Measurements from ENCODE around the gene MRGPRG. TPM values are rescaled to one million over a fixed set of nuclear protein-coding genes. Genes with fewer than 3 reads are reported as not detected.

Gene MRGPRG
- total and polyA plus RNA-seq, 2 of the 4 experiments (the other 2 are of a cell fraction) = not detected

GRCh38 chr11:3222941-3223915 is 4.6 kb upstream of the MRGPRG start:
- no peak overlapping the region for H3K56ac ChIP-seq (ENCODE audit: extremely low read depth, insufficient read depth, low read length)
- no TSS peak for BruUV-seq (replicated peaks)
- dilution Hi-C loops (cut with HindIII; ENCODE audit: low sequenced_read_pairs, unreplicated experiment) = no loop called here

More at GRCh38 chr11:3222941-3223915, 4.6 kb upstream of the MRGPRG start:
- Histone ChIP-seq H2BK15ac (ENCODE audit: low read depth, low read length) (no peak overlapping the region), H3K14ac (replicated peaks; ENCODE audit: low read depth, low read length) (no peak overlapping the region), H2BK20ac (ENCODE audit: low read depth, low read length) (no peak overlapping the region), H3K4me1 (ENCODE audit: control insufficient read depth, insufficient read depth, low read length) (no peaks in the 10 kb centered on the region), H3K36me3 (ENCODE audit: control insufficient read depth, insufficient read depth, low read length) (no peaks in the 10 kb centered on the region), H3K4me3 (ENCODE audit: insufficient read depth, low read depth, low read length) (no peak overlapping the region), H3K18ac (ENCODE audit: low read depth, low read length) (no peak overlapping the region), H4K91ac (ENCODE audit: insufficient read depth, low read depth, low read length) (no peak overlapping the region), H2BK5ac (ENCODE audit: low read depth, low read length, poor library complexity, severe bottlenecking) (no peak overlapping the region), H3K9me3 (ENCODE audit: control insufficient read depth, insufficient read depth, low read length) (no peaks in the 10 kb centered on the region), H2AK9ac (replicated peaks; ENCODE audit: low read depth, low read length, poor library complexity) (no peak overlapping the region), H2AK5ac (ENCODE audit: low read depth, low read length) (no peak overlapping the region), H4K5ac (ENCODE audit: low read depth, low read length) (no peak overlapping the region), H4K8ac (ENCODE audit: low read depth in 2 of 2, low read length in 2 of 2) (no peak overlapping the region), H3K27ac (ENCODE audit: insufficient read depth, low read length) (no peak overlapping the region), H3K9ac (ENCODE audit: low read depth, low read length) (no peak overlapping the region), H3K23ac (ENCODE audit: low read depth, low read length) (no peak overlapping the region), H4K20me1 (ENCODE audit: insufficient read depth, low read length) (no peaks in the 10 kb centered on the region), H3K79me1 (ENCODE audit: low read depth in 1 of 2, low read length in 2 of 2) (no peaks in the 10 kb centered on the region), H3K27me3 (ENCODE audit: control insufficient read depth, insufficient read depth, low read length) (peaks cover 77% of the 10 kb centered on the region), H3K4me2 (ENCODE audit: low read depth, low read length) (no peak overlapping the region), H2BK120ac (ENCODE audit: low read depth, low read length) (no peak overlapping the region), H3K4ac (ENCODE audit: low read depth, low read length) (no peak overlapping the region), H3K9me1 (ENCODE audit: insufficient read depth, low read length) (no peaks in the 10 kb centered on the region), H2AFZ (replicated peaks; ENCODE audit: low read length, poor library complexity) (no peak overlapping the region)
- no peak for DNase-seq
- 74% methylated on average over 21 of the region's 36 CpGs; no CpG with 5 or more reads in 1 of the 2 experiments for WGBS, 2 experiments (ENCODE audit: extremely low coverage in 2 of 2, insufficient read length in 1 of 2)
- ChIA-PET CTCF (no interaction called here), POLR2A (ENCODE audit: unreplicated experiment) (no interaction called here)
- intact Hi-C loops (cut with micrococcal nuclease) (no loop called here), in situ Hi-C loops (cut with MboI; ENCODE audit: low sequenced_read_pairs) (no loop called here)
- TF ChIP-seq USF2 (IDR thresholded peaks at IDR 0.05; ENCODE audit: low read depth, low read length) (no peak), MAFK (IDR thresholded peaks at IDR 0.05; ENCODE audit: low read depth, low read length) (no peak), RFX5 (IDR thresholded peaks at IDR 0.05; ENCODE audit: low read depth, low read length) (no peak), RCOR1 (IDR thresholded peaks at IDR 0.05; ENCODE audit: insufficient replicate concordance, low read length) (no peak), MXI1 (IDR thresholded peaks at IDR 0.05; ENCODE audit: borderline replicate concordance, low read depth, low read length) (no peak), BHLHE40 (IDR thresholded peaks at IDR 0.05; ENCODE audit: low read depth, low read length) (no peak), CEBPB (IDR thresholded peaks at IDR 0.05; ENCODE audit: low read depth, low read length) (no peak), CTCF (conservative IDR thresholded peaks at IDR 0.05; ENCODE audit: low read depth, low read length) (no peak), SMC3 (IDR thresholded peaks at IDR 0.05; ENCODE audit: low read depth, low read length) (no peak)
- ATAC-seq (ENCODE audit: low read depth) = no peak

All from IMR-90 (cell line).